ENCODE measurements around the gene ZNRF3.

Gene ZNRF3

DNA sequence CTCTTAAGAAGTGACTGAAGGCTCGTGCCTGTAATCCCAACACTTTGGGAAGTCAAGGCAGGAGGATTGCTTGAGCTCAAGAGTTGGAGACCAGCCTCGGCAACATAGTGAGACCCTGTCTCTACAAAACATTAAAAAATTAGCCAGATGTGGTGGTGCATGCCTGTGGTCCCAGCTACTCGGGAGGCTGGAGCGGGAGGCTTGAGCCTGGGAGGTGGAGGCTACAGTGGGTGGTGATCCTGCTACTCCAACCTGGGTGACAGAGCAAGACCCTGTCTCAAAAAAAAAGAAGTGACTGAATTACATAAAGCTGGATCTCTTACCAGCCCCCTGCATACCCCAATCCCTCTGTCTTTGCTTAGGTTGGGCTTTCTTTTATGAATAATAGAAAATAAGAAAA is 120.2 kb downstream of the ZNRF3 start:
- in situ Hi-C loops (cut with HindIII; ENCODE audit: low sequenced_read_pairs): loop anchor here (5.0 to 10.0 kb wide), 2 partner anchors 86 to 119 kb away; partner anchors contain the start of gene ZNRF3

DNA sequence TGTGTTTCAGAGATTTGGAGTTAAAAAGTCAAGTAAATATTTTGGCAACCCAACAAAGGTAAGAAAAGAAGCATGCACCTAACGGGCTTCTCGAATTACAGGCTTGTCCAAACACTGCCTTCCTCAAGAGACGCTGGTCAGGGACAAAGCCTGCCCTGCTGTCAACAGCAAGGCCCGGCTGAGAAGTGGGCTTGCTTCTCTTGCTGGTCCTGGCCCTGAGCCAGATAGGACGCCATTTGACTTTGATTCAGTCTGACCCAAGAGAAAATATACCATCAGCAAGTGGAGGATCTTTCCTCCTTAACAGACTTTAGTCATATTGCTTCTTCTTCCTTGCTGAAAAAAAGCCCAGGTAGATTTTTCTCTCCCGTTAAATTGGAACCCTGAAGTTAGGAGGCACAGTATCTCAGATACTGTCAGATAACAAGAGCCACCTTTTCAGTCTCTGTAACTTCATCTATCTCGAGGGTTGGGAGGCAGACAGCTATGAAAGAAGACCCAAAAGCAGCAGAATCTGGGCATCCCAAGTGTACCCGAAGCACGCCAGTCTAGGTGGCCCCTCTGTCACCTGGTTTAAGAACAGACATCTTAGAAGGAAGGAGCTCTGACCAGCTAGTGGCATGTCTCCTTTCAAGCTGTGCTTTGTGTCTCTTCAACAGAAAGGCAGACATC is 120.7 kb downstream of the ZNRF3 start:
- in situ Hi-C loops (cut with HindIII; ENCODE audit: low sequenced_read_pairs): loop anchor here (5.0 to 10.0 kb wide), 2 partner anchors 87 to 119 kb away; partner anchors contain the start of gene ZNRF3

- in situ Hi-C loops (cut with HindIII; ENCODE audit: low sequenced_read_pairs): loop anchor here (5.0 to 10.0 kb wide), 2 partner anchors 88 to 120 kb away; partner anchors contain the start of gene ZNRF3
Measured at GRCh38 chr22:29004647-29005371, 121.4 kb downstream of the ZNRF3 start.

- in situ Hi-C loops (cut with HindIII; ENCODE audit: low sequenced_read_pairs): loop anchor here (10.0 kb wide), 1 partner anchor 121 kb away; the partner anchor contains the start of gene ZNRF3
Measured at GRCh38 chr22:29005754-29006153, 122.4 kb downstream of the ZNRF3 start.

DNA sequence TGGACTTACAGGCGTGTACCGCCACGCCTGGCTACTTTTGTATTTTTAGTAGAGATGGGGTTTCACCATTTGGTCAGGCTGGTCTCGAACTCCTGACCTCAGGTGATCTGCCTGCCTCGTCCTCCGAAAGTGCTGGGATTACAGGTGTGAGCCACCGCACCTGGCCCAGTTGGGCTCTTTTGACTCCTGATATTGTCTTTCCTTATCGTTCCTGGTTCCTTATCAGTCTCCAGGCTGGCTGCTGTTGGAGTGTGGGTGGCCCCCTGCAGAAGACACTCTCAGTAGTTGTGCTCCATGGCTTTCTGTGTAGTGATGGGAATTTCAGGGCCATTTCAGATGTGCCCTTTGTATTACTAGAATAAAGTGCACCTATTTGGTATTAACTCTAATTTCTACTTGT is 123.0 kb downstream of the ZNRF3 start:
- in situ Hi-C loops (cut with HindIII; ENCODE audit: low sequenced_read_pairs): loop anchor here (10.0 kb wide), 1 partner anchor 122 kb away; the partner anchor contains the start of gene ZNRF3

DNA sequence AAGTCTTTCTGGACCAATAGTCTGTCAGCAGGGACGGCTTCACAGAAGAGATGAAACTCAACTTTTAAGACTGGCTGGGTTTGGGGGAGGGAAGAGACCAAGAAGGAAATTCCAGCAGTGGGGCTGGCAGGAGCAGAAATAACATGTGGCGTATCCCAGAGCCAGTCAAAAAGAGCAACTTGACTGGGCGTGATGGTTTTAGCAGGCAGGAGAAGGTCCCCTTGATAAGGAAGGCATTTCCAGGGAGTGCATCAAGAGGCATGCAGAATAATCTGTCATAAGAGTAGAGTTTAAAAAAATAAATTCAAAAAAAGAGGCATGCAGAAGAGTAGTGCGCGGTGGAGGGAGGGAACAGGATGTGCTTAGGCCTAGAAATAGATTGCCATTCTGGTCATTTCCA is 125.8 kb downstream of the ZNRF3 start:
- in situ Hi-C loops (cut with HindIII; ENCODE audit: low sequenced_read_pairs): loop anchor here (10.0 kb wide), 1 partner anchor 124 kb away; the partner anchor contains the start of gene ZNRF3

GRCh38 chr22:29011240-29012100 is 128.1 kb downstream of the ZNRF3 start:
- in situ Hi-C loops (cut with HindIII; ENCODE audit: low sequenced_read_pairs): no loop called here

- in situ Hi-C loops (cut with HindIII; ENCODE audit: low sequenced_read_pairs): no loop called here
Measured at GRCh38 chr22:29012101-29012433, 128.7 kb downstream of the ZNRF3 start.

- in situ Hi-C loops (cut with HindIII; ENCODE audit: low sequenced_read_pairs): no loop called here
Measured at GRCh38 chr22:29012952-29013351, 129.6 kb downstream of the ZNRF3 start.

DNA sequence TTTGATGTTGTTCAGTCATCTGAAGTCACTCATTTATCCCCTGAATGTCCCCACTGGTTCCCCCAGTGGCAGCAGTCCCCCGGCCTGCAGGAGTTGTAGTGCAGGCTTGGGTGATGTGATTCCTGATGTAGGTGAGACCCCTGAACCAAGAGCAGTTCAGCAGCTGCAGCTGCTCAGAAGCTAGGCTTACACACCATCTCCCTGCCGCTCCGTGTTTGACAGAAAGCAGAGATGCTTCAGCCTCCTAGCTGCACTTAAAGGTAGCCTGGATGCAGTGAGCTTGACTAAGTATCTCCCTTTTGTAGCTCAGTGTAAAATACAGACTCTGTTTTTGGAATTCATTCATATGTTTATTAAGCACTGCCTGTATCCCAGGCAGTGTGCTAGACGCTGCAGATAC is 130.9 kb downstream of the ZNRF3 start:
- in situ Hi-C loops (cut with HindIII; ENCODE audit: low sequenced_read_pairs): no loop called here

GRCh38 chr22:29014773-29015172 is 131.4 kb downstream of the ZNRF3 start:
- in situ Hi-C loops (cut with HindIII; ENCODE audit: low sequenced_read_pairs): no loop called here

GRCh38 chr22:29016067-29016938 is 132.9 kb downstream of the ZNRF3 start:
- in situ Hi-C loops (cut with HindIII; ENCODE audit: low sequenced_read_pairs): no loop called here

GRCh38 chr22:29018293-29019189 is 135.2 kb downstream of the ZNRF3 start:
- in situ Hi-C loops (cut with HindIII; ENCODE audit: low sequenced_read_pairs): no loop called here

DNA sequence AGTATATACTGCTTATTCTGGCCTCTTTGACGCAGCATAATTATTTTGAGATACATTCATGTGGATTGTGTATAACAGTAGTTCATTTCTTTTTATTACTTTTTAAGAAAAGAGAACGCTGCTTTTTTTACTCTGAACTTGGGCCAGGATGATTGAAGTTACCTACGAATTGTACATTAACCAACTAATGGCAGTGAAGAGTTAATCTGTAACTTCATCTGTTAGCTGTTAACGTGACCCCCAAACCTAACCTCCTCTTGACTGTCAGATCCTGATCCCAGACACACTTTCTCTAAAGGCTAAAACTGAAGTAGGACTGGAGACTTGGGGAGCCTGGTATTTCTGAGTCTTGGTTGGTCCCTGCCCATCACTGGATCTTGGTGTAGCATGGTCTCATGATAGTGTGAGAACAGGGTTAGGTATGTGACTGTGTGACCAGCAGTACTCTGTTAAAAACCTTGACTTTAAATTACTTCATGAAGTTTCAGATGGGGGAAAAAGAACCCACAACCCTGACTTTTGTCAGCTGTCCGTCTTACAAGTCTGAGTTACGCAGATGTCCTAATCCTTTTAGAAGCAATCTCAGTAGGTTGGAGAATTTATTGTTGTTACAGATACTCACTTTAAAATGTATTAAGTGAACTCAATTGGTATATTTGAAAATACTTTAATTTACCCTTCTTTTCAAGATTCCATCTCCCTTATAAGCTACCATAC is 138.9 kb downstream of the ZNRF3 start:
- in situ Hi-C loops (cut with HindIII; ENCODE audit: low sequenced_read_pairs): no loop called here

- in situ Hi-C loops (cut with HindIII; ENCODE audit: low sequenced_read_pairs): no loop called here
Measured at GRCh38 chr22:29023172-29023796, 139.9 kb downstream of the ZNRF3 start.

DNA sequence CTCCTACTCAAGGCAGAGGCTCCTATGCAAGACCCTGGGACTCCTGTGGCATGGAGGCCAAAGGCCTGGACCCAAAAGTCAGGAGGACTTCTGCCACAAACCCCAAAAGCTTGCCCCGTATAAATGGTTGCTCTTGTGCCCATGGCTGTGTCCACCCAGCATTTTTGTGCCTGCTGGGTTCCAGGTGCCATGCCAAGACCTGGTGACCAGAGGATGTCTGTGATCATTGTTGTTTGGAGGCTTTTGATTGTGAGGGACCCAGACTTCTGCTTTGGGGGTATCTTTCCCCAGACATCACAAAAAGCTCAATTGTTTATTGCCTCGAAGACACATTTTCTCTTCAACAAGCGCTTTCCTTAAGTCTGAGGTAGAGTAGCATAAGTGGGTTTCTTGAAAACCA is 143.2 kb downstream of the ZNRF3 start:
- in situ Hi-C loops (cut with HindIII; ENCODE audit: low sequenced_read_pairs): no loop called here

GRCh38 chr22:29028468-29028867 is 145.1 kb downstream of the ZNRF3 start:
- in situ Hi-C loops (cut with HindIII; ENCODE audit: low sequenced_read_pairs): no loop called here
